Measurements from ENCODE around the gene LZTR1.
"Not testable (repeated sequence)": the region's sequence is repeated elsewhere in the genome, so short reads cannot be mapped to it uniquely, and the experiment has no call there.

The LZTR1 gene

DNA sequence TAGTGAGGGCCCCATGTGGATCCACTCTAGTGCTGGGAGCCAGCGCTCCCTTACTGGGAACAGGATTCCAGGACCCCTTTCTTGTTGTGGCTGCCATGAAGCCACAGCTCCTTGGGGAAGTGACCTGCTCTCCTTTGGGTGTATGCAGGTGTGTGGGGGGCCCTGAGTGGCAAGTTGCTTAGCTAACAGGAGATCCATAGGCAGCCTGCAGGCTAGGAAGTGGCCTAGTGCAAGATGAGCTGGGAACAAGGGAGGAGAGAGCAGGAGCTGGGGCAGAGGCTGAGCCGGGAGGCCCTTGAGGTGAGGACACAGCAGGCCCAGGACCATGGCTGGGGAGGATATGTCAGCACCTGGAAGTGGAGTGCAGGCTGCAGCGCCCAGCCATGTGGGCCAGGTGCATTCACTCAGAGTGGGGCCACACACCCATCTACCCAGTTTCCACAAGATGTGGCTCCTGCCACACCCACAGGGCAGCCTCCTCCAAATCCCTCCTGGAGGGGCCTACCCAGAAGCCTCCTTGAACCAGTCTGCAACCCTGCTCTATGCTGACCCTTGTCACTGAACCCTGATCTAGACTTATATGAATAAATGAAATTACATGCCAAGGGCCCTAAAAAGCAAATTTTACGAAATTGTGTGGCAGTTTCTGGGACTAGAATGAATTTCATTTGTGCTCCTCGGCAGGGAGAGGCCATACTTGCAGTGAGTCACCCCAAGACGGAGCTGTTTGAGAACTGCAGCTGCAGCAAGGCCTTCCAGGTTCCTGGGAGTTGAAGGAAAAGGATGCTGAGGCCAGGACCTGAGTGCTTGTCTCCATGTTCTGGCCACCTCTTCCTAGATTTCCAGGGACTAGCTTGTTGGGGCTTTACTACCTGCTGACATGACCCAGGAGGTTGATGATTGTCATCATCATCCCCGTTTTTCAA, 16.6 kb downstream of the LZTR1 start:
- no peak for DNase-seq

- DNase-seq: no peak
These were observed 17.5 kb downstream of the LZTR1 start for GRCh38 chr22:20999350-21000206.

- no peak for DNase-seq
These were observed 18.3 kb downstream of the LZTR1 start for GRCh38 chr22:21000207-21000986.

GRCh38 chr22:21000987-21001600, 19.0 kb downstream of the LZTR1 start:
- DNase-seq: no peak

- peak; percentile 92 to 100 (median 96) for DNase-seq
These were observed 19.7 kb downstream of the LZTR1 start, which contains the start of gene THAP7 for GRCh38 chr22:21001601-21002325. Gene THAP7 (minus strand): TSS chr22:21002118. CDS start chr22:21001911, 207 bp downstream.

DNA sequence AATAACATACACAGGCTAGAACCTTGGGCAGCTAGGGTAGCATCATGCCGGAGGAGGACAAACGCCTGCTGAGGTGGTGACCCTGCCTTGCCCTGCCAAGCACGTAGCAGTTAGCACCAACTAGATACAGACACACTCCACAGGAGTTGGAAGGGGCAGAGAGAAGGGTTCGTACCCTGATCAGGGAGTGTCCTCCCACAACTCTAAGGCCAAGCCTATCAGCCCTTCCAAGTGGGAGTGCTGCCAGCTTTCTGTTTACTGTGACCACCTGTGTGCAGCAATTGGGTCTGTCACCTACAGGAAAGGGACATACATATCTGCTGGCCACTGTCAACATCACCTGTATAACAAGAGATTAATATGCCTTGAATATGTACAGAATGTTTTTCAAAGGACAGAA, 21.7 kb downstream of the LZTR1 start:
- no peak for DNase-seq

DNA sequence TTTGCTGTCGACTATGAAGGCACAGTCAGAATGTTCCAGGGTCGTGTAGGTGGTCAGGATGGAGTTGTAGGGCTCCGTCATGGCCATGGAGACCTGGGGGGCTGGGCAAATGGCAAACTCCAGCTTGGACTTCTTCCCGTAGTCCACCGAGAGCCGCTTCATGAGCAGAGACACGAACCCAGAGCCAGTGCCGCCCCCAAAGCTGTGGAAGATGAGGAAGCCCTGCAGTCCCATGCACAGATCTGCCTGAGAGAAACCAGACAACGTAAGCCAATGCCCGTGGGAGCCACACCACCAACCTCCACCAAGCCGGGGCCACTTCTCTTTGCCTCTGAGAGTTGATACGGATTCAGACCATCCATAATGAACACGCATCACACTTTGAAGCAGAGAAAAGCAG, 27.1 kb downstream of the LZTR1 start:
- DNase-seq: not testable (repeated sequence)

DNA sequence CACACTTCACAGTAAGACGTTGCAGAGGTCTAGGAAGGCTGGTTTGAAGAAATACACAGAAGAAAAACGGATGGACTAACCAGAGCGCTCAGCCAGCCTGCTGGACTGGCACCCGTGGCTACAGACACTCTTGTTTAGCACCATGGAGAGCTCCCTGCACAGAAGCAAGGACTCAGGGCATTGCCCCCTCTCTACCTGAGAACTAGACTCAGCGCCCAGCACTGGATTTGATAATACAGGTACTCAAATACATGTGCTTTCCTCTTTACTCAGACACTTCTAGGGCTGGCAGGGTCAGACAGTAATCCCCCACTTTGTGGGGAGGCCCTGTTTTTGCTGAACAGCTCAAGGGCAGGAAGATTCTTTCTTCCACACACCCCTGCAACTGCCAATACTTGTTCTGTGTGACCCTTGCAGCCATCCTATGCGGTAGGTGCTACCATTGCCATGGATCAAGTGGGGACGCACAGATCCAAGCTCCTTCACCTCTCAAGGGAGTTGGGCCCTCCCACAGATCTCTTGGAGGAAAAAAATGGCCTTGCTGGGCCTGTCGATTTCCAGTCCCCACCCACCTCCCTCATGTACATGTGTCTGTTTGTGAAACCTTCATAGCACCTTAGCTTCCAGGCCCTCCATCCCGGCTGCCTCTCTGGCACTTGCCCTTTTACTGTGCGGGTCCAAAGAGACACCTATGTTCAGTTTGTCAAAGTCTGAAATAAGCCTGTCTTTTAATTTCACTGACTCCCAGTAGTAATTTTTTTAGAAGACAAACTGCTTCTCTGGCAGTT, 27.7 kb downstream of the LZTR1 start:
- DNase-seq: peak in 4 of 6 experiments; percentile 11 to 43 (median 24)

DNA sequence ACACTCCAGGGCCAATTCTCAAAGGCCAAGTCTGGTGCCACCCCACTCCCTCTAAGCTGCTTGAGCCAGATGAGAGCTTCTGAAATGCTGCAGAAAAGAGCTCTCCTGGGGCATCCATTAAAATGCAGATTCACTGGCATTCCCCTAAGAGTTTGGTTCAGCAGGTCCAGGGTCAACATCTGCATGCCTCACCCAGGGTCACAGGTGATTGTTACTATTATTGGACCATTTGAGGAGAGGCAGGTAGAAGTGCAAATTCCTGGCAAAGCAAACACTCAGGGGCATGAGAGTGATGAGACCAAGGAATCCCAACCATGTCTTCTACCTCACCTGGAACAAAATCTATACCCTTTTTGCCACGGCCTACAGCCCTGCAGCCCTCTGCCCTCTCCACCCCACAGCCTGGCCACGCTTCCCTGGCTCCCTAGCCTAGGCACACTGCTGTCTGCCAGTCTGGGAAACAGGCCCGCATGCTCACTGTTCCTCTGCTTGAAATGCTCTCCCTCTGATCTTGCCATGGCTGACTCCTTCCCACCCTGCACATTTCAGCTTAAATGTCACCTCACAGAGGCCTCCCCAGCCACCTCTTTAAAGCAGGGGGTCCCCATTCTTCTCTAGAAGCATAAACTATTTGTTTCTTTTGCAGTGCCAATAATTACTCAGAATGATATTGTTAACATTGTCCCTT, 28.5 kb downstream of the LZTR1 start:
- DNase-seq: no peak

- DNase-seq: no peak
These were observed 30.6 kb downstream of the LZTR1 start for GRCh38 chr22:21012446-21013407.

DNA sequence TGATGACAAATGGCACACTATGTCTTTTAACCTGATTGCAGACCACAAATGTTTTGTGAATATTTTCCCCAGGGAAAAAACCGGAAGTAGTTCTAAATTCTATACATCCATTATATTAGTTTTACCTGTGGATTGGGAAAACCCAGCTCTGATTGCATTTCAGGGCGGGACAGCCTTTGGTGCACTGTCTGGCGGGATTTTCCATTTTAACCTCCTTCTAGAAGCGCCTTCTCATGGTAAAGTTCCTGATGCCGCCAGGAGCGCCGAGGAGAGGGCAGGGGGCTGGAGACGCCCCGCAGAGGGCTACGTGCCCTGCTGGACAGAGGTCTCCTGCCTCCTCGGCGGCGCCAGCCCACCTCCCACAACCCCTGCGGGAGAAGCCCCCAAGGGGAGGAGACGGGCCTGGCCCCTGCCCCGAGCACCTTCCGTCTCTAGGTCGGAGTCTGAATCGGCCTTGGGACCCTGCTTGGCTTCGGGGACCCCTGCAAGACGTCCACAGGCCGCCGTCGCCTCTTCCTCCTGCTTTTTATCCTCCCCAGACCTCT, 31.6 kb downstream of the LZTR1 start:
- no peak for DNase-seq

GRCh38 chr22:21014202-21014725, 32.2 kb downstream of the LZTR1 start:
- DNase-seq: peak; percentile 53 to 77 (median 66)

- no peak for DNase-seq
These were observed 32.8 kb downstream of the LZTR1 start, which contains the start of gene P2RX6 for GRCh38 chr22:21014726-21015465. Gene P2RX6 (plus strand): TSS chr22:21015165. CDS start chr22:21015175, 10 bp downstream.

- no peak for DNase-seq
These were observed 33.4 kb downstream of the LZTR1 start for GRCh38 chr22:21015466-21016006.

GRCh38 chr22:21016644-21017420, 34.7 kb downstream of the LZTR1 start:
- no peak for DNase-seq

- DNase-seq: no peak
These were observed 36.2 kb downstream of the LZTR1 start for GRCh38 chr22:21018314-21018713.
